IPS DF 19.7 (cell line): ENCODE results near the gene HRH3.

Experiments
- DNase-seq: peaks from one replicate; pipeline ENCODE4 v3.0.0-alpha.2; 2013; ENCODE audit warnings: low read depth, low spot score

Gene HRH3

DNA sequence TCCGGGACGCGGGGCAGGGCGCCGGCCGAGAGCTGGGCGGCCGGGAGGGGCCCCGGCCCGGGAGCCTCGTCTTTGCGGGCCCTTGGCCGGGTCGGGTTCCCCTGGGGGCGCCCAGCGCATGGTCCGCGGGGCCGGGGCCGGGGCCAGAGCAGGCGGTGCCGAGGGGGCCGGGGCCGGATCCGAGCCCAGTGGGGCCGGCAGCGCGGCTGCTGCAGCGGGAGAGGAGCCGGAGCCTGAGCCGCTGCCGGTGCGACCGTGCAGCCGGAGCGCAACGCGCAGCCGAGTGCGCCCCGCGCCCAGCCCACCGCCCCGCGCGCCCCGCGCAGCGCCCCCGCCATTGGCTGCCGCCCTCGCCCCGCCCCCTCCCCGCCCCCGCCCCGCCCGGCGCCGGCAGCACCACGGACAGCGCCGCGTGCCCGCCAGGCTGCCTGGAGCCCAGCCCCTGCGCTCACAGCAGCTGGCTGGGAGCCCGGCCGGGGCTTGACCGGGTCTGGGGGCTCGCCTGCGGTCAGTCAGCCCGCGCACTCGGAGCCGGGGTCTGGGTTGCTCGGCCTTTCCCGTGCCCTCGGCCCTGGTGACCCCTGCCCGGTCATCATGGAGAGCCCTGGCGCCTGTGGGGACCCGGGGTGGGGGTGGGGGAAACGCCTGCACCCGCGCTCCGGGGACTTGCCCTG lies at the start of gene HRH3:
HRH3 (minus strand) TSS at position 287 of the 674 bp plus-strand sequence. CDS start 308 bp downstream, outside the sequence.
- no peak for DNase-seq

DNA sequence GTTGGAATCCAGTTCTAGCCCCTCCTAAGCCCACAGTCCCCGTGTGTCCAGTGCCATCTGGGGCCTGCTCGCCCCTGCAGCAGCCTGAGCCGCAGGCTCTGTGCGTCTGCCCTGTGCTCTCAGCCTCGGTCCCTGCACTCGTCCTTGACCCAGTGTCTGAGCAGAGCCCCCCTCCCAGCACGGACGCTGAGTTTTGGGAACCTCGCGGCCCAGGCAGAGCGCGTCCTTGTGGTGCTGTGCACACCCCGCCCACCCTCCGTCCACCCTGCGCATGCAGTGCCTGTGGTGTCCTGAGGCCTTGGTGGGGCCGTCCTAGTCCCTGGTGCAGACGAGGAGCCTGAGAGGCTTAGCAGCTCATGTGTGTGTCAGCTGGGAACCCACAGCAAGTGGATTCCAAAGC lies 49.8 kb upstream of the HRH3 start:
- DNase-seq, result no peak

DNA sequence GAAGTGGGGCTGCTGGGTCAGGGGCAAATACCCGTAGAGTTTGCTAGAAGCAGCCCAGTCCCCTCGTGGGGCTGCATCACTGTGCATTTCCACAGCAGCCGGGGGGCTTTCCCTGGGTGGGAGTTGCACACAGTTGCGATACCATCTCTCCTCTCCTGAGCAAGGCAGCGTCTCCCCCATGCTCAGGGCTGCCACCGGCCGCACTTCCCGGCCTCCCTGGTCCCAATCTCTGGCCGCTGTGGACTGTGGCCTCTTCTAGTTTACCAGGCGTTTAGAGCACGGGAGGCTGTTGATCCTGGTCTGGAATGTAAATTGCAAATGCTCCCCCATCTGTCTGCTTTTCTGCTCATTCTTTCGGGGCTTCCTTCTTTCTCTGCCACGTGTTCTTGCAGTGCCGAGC lies 49.3 kb upstream of the HRH3 start:
- DNase-seq, result no peak

DNA sequence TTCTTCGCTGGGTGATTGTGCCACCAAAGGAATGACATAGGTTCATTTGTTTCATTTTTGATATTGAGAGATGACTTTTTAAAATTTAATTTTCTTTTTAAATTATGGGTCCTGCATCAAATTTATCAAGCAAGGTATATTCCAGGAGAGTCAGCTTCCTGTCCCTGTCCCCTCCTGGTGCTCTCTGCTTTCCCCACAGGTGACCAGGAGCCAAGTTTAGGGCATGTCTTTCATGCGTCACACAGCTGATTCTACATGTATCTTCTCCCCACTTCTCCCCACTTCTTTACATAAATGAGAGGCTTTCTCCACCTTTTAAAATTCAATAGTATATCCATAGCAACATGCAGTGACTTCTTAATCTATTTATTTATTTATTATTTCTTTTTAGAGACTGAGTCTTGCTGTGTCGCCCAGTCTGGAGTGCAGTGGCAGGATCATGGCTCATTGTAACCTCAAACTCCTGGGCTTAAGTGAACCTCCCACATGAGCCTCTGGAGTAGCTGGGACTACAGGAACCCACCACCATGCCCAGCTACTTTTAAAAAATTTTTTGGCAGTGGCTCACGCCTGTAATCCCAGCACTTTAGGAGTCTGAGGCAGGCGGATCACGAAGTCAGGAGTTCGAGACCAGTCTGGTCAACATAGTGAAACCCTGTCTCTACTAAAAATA lies 48.3 kb upstream of the HRH3 start:
- no peak for DNase-seq

DNA sequence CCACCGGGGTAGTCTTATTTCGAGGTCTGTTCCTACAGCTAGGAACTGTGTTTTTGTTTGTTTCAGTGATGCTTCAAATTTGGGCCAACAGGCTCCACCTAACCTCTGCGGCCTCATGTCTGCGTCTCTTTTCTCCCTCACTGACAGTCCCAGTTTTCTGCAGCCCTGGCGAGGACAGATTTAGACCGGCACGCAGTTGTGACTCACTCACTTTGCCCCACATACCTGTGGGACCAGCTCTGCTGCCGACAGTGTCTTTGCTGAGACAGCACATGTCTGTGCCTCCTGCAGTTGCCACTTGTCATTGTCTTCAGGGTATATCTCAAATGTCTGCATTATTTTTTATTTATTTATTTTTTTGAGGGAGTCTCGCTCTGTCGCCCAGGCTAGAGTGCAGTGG lies 47.5 kb upstream of the HRH3 start:
- DNase-seq, result no peak

DNA sequence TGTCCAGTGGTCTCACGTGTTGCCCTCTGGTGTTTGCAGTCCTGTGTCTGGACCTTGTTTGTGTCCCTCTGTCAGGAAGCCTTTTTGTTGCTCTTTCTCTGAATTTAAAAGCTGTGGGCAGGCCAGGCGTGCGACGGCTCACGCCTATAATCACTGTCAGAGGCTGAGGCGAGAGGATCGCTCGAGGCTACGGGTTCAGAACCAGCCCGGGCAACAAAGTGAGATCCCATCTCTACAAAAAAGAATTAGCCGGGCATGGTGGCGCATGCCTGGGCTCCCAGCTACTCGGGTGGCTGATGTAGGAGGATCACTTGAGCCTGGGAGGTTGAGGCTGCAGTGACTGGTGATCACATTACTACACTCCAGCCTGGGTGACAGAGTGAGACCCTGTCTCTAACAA lies 46.8 kb upstream of the HRH3 start:
- no peak for DNase-seq

DNA sequence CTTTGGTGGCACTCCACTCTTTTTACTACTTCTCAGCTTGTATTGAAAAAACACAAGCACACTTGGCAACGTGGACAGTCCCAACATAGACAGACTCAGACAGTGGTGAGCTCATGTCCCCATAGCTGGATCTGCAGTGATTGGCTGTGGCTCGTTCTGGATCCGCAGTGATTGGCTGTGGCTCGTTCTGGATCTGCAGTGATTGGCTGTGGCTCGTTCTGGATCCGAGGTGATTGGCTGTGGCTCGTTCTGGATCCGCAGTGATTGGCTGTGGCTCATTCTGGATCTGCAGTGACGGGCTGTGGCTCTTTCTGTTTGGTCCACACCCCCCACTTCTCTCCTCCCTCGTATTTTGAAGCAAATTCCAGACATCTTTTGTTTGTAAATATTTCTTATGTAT lies 46.3 kb upstream of the HRH3 start:
- DNase-seq, result no peak

DNA sequence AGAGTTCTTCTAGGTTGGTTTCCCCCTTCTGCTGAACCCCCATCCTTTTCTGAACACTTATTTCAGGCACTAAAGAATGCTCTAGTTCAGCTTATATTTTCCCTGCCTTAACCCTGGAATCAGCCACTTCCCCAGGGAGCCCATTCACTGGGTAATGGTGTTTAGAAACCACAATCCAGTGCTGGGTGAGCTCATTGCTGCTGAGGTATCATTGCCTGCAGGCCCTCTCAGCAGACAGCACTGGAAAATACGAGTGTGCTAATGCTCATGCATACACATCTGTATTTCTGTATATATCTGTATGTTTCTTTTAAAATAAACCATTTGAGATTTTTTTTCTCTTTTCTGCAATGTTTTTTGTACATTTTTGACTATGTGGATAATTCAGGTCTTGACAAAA lies 45.3 kb upstream of the HRH3 start:
- DNase-seq, result no peak

DNA sequence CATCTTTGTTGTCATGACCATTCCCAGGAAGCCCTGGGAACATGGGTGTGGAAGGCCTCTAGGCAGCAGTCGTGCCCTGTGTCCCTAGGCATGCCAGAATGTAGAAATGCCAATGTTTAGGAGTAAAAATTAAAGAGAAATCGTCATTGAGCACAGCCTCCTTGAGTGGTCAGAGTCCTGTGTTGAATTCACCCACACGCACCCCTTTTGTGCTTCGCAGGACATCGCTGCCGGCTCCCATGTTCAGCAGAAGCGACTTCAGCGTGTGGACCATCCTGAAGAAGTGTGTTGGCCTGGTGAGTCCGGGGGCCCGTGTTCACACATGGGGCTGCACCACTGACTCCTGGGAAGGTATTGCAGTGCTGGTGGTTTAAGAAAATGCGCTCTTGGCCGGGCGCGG lies 43.3 kb upstream of the HRH3 start:
- DNase-seq, result no peak

DNA sequence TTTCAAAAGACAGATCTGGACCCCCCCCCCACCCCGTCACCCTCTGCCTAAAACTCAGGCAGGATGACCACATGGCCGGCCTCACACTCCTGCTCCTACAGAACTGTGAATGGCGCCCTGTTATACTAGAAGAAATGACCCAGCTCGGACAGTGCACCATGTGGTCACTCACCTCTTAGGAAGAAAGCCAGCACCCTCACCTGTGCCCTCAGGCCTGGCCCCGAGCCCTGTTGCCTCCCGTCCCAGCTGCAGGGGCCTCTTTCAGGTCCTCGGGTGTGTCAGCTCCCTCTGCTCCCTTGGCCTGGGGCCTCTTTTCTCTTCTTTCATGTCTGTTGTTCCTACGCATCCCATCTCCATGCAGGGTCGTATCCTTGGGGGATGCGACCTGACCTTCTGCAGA lies 42.0 kb upstream of the HRH3 start:
- DNase-seq, result no peak

DNA sequence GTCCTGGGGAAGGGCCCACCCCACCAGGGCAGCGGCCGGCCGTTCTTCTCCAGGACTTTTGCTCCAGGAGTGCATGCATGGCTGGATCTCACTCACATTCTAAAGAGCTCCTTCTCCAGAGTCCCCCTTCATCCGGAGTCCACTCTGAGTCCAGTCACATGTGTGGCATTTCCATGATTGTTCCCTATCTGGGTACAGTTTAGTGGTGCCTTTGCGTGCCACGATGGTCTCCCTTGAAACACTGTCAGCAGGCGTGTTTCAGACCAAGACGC lies 39.2 kb upstream of the HRH3 start:
- no peak for DNase-seq

DNA sequence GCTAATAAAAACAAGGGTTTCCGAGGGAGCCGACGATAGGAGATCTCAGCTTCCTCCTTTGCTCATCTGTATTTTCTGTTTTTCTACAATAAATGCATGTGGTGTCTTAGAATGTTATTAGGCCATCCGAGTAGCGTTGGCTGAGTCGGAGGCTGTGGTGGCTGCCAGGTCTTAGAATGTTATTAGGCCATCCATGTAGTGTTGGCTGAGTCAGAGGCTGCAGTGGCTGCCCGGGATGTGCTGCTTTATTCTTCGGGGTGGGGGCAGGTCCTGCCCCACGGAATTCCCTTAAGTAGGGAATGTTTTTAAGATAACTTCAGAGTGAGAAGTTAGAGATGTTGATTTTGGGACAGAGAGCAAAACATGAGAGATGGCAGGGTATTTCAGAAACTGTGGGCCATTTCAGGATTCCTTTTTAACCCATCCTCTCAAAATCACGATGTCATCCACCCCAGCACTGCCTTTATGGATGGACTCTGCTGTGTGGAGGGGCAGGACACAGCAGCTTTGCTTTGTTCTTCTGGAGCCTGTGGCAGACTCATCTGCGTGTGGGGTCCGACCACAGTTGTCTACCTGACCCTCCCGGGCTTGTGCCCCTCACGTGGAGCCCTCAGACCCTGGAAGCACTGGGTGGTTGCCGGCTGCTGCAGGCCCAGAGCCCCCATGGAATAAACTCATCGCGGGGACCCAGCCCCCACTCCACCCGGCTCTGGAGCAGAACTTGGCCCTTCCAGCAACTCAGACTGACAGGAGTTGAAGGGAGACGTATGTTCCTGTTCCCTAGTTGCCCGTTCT lies 38.6 kb upstream of the HRH3 start:
- no peak for DNase-seq

DNA sequence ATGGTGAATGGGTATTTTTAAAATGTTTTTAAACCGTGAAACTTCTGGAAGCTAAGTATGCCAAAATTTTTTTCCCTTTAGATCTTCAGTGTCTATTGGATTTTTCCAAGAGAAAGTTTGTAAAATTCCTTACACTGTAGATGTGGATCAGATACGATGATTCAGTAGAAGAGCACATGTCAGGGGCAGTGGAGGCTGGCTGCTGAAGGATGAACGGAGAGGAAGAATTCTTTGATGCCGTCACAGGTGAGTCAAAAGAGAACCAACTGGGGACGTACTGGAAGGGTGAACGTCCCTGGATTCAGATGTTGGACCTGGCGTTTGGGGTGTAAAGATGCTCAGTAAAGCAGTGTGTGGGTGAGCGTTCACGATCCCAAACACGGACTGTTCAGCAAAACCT lies 35.9 kb upstream of the HRH3 start:
- DNase-seq, result no peak

DNA sequence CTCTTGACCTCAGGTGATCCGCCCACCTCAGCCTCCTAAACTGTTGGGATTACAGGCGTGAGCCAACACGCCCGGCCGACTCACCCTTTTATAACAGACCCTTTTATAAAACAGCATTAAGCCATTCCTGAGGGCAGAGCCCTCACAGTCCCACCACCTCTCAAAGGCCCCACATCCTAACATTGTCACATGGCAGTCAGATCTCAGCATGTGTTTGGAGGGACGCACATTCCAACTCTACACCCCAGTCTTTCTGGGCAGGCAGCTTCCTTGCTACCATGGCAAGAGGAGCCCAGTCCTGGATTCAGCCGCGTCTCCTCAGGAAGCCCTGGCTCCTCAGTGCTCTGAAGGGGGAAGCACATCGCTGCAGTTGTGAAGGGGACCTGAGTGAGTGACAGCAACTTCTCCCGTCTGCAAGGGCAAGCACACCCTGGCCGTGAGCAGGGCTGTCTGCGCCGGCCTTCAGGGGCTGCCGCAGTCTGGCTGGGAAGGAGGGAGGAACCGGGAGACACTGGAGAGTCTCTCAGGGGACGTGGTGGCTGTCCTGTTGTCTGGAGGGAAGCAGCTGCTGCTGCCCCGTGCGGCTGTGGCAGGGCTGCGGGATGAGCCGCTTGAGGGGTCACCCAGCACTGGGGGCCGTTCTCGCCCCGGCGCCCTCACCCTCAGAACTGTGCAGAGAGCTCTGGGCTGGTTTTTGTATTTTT lies 34.1 kb upstream of the HRH3 start:
- DNase-seq, result no peak

DNA sequence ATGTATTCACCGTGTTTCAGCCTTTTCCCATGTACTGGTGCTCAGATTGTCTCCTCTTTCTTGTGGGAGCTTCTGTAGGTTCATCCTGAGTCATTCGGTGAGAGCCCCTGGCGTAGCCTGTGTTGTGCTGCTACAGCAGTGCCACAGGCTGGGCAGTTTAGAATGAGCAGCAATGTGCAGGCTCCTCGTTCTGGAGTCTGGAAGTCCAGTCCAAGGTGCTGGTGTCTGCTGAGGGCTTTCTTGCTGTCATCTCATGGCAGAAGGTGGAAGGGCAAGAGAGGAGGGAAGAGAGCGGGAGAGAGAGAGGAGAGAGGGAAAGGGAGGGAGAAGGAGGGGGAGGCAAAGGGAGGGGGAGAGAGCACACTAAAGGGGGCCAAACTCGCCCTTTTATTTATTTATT lies 33.3 kb upstream of the HRH3 start:
- DNase-seq, result no peak

DNA sequence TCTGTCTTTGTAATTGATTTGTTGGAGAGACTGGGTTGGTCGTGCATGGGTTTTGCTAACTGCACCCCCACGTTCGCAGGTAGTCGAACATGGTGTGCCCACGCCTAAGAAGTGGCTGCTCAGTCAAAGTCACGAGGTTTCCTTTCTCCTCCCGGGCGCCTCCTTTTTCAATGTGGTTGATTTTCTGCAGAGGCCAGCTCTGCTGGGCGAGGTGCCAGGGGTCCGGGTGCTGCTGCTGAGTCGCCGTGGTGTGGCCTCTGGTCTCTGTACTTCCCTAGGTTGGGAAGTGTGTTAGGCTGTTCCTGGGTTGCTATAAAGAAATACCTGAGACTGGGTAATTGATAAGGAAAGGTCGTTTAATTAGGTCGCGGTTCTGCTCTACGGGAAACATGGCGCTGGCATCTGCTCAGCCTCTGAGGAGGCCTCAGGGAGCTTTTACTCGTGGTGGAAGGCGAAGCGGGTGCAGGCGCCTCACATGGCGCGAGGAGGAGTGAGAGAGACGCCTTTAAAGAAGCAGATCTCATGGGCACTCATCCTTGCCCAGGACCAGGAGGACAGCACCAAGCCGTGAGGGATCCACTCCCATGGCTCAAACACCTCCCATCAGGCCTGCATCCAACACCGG lies 32.4 kb upstream of the HRH3 start:
- DNase-seq, result no peak

DNA sequence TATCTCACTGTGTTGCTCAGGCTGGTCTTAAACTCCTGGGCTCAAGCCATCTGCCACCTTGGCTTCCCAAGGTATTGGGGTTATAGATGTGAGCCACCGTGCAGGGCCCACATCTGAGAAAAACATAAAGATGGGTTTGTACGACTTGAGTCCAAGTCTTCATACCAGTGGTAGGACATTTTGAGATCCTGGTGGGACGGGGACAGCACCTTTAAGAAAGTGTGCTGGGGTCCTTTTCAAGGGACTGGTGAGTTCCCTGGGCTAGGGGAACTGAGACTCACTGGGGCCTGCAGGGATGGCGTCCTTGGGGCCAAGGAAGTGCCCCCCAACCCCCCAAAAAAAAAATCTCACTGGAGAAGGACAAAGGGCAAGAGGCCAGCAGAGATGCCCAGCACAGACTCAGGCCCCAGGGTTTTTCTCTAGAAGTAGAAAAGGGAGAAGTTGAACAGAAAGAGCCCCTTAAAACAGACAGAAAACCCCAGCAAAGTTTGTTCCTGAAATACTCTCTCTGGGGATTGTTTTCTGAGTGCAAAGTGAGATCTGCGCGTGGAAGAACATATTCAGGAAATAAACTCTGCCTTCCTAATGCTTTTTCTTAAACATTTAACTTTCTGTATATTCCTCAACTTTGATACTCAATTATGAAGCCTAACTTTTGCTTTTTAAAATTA lies 28.9 kb upstream of the HRH3 start:
- no peak for DNase-seq

DNA sequence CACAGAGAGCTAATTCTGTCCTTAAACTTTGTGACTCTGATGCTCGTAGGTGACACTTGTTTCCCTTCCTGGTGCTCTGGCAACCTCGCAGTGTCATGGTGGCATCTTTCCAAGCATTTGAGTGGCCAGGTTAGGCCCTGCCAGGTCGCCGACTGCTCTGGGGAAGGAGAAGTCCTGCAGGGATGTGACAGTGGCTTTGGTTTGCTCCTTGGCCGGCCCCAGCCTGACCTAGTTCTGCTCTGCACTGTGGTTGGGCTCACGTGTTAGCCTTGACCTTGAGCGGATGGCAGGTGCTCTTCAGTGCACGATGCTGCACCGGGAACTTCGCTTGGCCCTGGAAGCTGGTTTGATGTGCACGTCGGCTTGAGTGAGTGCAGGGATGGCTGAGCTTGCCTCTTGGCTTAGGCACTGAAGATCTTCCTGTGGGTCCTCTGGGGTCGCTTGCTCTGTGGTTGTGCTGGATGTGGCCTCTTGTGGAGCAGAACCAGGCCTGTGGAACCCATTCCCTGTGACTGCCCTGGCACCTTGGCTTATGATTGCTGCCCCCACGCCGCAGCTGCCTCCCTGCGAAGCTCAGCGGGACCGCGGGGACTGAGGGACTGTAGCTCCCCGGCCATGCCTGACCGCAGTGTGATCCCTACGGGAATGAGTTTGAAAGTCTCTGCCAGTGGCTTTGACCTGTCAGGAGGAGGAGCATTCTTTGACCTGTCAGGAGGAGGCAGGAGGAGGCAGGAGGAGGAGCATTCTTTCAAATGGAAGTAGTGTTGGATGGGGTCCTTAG lies 27.0 kb upstream of the HRH3 start:
- no peak for DNase-seq

DNA sequence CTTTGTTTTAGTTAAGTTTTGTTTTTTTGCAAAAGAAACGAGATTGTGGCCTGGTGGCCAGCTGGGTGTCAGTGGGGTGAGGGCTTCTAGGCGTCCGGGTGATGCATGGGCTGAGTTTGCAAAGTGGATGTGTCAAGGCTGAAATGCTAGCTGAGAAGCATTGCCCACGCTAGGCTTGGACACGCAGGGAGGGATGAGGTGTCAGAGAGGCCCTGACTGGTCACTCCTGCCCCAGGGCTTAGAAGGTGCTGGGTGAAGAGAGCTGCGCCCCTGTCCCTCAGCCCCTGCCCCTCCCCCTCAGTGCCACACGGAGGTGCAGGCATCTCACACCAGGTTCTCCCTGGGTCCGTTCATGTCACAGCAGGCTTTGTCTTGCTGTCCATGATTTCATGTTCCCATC lies 26.4 kb upstream of the HRH3 start:
- DNase-seq, result no peak

DNA sequence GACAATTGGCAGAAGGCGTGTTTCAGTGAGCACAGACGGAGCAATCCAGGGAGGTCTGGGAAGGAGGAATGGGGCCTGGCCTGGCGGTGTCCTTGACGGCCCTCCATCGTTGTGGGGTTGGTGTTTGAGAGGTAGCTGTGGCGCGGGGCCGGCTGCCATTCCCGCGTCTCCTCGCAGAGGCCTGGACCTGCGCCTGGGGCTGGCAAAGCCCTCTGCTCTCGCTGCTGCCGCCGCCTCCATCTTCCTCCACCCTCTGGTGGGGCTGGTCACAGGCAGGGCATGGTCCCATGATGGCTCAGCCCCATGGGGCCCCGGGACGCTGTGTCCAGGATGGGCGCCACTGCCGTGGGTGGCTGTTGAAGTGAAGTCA lies 25.8 kb upstream of the HRH3 start:
- DNase-seq, result no peak

DNA sequence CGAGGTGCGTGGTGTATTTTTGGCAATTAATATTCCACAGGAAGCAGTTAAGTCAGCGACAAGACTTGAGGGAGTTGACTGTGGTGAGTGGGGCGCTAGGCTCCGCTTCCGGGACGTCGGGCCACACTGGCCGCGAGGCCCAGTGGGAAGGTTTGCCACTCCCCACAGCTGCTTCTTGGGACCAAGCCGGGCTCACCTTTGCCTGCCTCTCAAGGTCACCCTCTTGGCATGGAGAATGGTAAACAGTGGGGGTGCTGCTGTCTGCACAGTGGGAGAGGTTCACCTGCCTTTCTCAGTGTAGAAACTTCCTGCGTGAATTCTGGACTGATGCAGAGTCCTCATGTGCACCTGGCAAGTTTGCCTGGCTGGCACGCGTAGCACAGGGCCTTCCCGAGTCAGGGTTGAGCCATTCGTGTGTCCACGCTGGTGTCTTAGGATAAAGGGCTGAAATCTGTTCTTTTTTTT lies 24.6 kb upstream of the HRH3 start:
- no peak for DNase-seq
